ENCODE results near the gene KATNB1. TPM values are rescaled to one million over a fixed set of nuclear protein-coding genes. Genes with fewer than 3 reads are reported as not detected.

The KATNB1 gene
- total RNA-seq, 2 experiments from 2014 or later, result 21.0 to 22.3 TPM

DNA sequence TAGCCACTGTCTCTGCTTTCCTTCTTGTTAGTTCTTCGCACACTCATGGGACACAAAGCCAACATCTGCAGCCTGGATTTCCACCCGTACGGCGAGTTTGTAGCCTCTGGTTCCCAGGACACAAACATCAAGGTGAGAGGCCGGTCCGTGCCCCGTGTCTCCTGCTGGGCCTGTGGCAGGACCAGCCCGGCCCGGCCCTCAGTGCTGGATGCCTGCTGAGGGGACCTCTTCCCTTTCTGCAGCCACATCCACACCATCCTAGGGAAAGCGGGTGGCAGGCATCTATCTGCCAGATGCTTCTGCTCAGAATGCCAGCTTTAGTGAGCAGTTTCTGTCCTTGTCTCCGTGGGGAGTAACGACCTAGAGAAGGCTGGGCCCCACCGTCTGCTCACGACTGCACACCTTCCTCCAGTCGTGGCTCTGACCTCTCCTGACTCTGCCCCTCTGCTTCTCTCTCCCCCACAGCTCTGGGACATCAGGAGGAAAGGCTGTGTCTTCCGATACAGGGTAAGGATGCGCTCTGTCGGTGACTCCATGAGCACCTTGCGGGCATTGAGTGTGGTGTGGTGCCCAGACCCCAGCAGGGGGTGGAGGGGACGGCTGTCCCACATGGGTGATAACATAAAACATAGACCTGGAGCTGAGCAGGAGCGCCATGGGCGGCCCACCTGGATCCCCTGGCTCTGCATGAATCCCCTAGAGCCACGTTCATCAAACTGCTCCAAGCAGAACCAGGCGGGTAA, 15.4 kb downstream of the KATNB1 start:
- Mint-ChIP-seq H3K4me3 (no peak overlapping the region), H3K27ac (no peak overlapping the region), H3K27me3 (no peaks in the 10 kb centered on the region), H3K36me3 (ENCODE audit: low read depth) (peaks cover 12% of the 10 kb centered on the region), H3K4me1 (ENCODE audit: low read depth) (no peaks in the 10 kb centered on the region), H3K9me3 (no peaks in the 10 kb centered on the region)
- TF ChIP-seq, protein P1, sequence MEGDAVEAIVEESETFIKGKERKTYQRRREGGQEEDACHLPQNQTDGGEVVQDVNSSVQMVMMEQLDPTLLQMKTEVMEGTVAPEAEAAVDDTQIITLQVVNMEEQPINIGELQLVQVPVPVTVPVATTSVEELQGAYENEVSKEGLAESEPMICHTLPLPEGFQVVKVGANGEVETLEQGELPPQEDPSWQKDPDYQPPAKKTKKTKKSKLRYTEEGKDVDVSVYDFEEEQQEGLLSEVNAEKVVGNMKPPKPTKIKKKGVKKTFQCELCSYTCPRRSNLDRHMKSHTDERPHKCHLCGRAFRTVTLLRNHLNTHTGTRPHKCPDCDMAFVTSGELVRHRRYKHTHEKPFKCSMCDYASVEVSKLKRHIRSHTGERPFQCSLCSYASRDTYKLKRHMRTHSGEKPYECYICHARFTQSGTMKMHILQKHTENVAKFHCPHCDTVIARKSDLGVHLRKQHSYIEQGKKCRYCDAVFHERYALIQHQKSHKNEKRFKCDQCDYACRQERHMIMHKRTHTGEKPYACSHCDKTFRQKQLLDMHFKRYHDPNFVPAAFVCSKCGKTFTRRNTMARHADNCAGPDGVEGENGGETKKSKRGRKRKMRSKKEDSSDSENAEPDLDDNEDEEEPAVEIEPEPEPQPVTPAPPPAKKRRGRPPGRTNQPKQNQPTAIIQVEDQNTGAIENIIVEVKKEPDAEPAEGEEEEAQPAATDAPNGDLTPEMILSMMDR (IDR thresholded peaks at IDR 0.05), result no peak
- no peak for ATAC-seq (ENCODE audit: poor library complexity)
- intact Hi-C loops (cut with DNase I, micrococcal nuclease), result loop anchor here in 1 of 2 experiments (10.0 kb wide), 1 partner anchor 114 kb away; no protein-coding TSS in a partner anchor
- Histone ChIP-seq H3K4me1 (ENCODE audit: insufficient read depth, low read length) (no peaks in the 10 kb centered on the region), H3K36me3 (ENCODE audit: insufficient read depth, low read length) (peaks cover 15% of the 10 kb centered on the region), H3K4me3 (ENCODE audit: low read length) (no peak overlapping the region), H3K9me3 (ENCODE audit: control insufficient read depth in 1 of 2, insufficient read depth in 1 of 2, low read length in 2 of 2) (no peaks in the 10 kb centered on the region), H3K27me3 (ENCODE audit: control insufficient read depth in 1 of 2, insufficient read depth in 2 of 2, low read length in 2 of 2) (no peaks in the 10 kb centered on the region), H3K27ac (ENCODE audit: low read depth in 1 of 2, low read length in 2 of 2) (no peak overlapping the region)
- ChIA-PET CTCF (no interaction called here), POLR2A (no interaction called here)
- no peak for DNase-seq

DNA sequence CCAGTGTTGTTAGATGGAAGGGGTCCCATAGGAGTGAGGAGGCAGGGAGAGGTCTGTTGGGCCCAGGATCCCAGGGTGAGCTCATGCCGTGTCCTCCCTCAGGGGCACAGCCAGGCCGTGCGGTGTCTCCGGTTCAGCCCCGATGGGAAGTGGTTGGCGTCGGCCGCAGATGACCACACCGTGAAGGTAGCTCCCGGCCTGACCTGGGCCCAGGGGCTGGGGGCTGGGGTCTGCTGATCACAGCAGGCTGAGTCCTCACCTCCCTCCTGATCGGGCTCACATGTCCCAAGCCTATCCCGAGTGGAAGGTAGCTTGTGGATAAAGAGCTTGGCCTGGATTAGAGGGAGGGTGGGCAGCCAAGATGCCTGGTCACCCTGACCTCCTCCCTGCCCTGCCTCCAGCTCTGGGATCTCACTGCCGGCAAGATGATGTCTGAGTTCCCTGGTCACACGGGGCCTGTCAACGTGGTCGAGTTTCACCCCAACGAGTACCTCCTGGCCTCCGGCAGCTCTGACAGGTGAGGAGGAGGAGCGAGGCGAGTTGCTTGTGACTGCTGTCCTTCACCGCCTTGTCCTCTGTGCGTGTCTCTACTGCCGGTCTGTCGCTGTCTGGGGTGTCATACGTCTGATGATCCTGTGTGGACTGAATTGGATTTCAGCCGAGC, 16.1 kb downstream of the KATNB1 start:
- peaks cover 11% of the 10 kb centered on the region for H3K36me3 Mint-ChIP-seq (ENCODE audit: low read depth)
- POLR2A ChIA-PET, result no interaction called here
- H3K4me3 Mint-ChIP-seq, result no peak overlapping the region

GRCh38 chr16:57752203-57752580, 16.6 kb downstream of the KATNB1 start:
- DNase-seq (no peak), ATAC-seq (ENCODE audit: poor library complexity) (no peak)
- peaks cover 15% of the 10 kb centered on the region for H3K36me3 ChIP-seq (ENCODE audit: insufficient read depth, low read length)
- Mint-ChIP-seq H3K27ac (no peak overlapping the region), H3K27me3 (no peaks in the 10 kb centered on the region), H3K4me3 (no peak overlapping the region), H3K9me3 (no peaks in the 10 kb centered on the region), H3K36me3 (ENCODE audit: low read depth) (peaks cover 11% of the 10 kb centered on the region), H3K4me1 (ENCODE audit: low read depth) (no peaks in the 10 kb centered on the region)
- H3K27me3 ChIP-seq (ENCODE audit: control insufficient read depth in 1 of 2, insufficient read depth in 2 of 2, low read length in 2 of 2), result no peaks in the 10 kb centered on the region
- no peak overlapping the region for H3K4me3 ChIP-seq (ENCODE audit: low read length)
- H3K4me1 ChIP-seq (ENCODE audit: insufficient read depth, low read length), result peaks cover 3% of the 10 kb centered on the region
- H3K9me3 ChIP-seq (ENCODE audit: control insufficient read depth in 1 of 2, insufficient read depth in 1 of 2, low read length in 2 of 2), result no peaks in the 10 kb centered on the region
- ChIA-PET POLR2A (no interaction called here), CTCF (no interaction called here)
- intact Hi-C loops (cut with DNase I, micrococcal nuclease), result loop anchor here in 1 of 2 experiments (10.0 kb wide), 1 partner anchor 113 kb away; no protein-coding TSS in a partner anchor
- H3K27ac ChIP-seq (ENCODE audit: low read depth in 1 of 2, low read length in 2 of 2), result no peak overlapping the region
- TF ChIP-seq, protein P1 (IDR thresholded peaks at IDR 0.05), result no peak

More for the DNA sequence above, 16.1 kb downstream of the KATNB1 start:
- Histone ChIP-seq H3K4me3 (ENCODE audit: low read length) (no peak overlapping the region), H3K4me1 (ENCODE audit: insufficient read depth, low read length) (no peaks in the 10 kb centered on the region), H3K27ac (ENCODE audit: low read depth in 1 of 2, low read length in 2 of 2) (no peak overlapping the region), H3K9me3 (ENCODE audit: control insufficient read depth in 1 of 2, insufficient read depth in 1 of 2, low read length in 2 of 2) (no peaks in the 10 kb centered on the region), H3K36me3 (ENCODE audit: insufficient read depth, low read length) (peaks cover 15% of the 10 kb centered on the region), H3K27me3 (ENCODE audit: control insufficient read depth in 1 of 2, insufficient read depth in 2 of 2, low read length in 2 of 2) (no peaks in the 10 kb centered on the region)
- H3K27me3 Mint-ChIP-seq, result no peaks in the 10 kb centered on the region
- TF ChIP-seq, protein P1 (IDR thresholded peaks at IDR 0.05), result no peak
- intact Hi-C loops (cut with DNase I, micrococcal nuclease), result loop anchor here in 1 of 2 experiments (10.0 kb wide), 1 partner anchor 113 kb away; no protein-coding TSS in a partner anchor
- no peak for DNase-seq
- H3K4me1 Mint-ChIP-seq (ENCODE audit: low read depth), result no peaks in the 10 kb centered on the region
- no peak overlapping the region for H3K27ac Mint-ChIP-seq
- CTCF ChIA-PET, result no interaction called here
- H3K9me3 Mint-ChIP-seq, result no peaks in the 10 kb centered on the region
- no peak for ATAC-seq (ENCODE audit: poor library complexity)

Data from CD4-positive, alpha-beta T cell (primary cell).